HG03095 (cell line): ENCODE results near the gene TECR.
"Not testable (repeated sequence)": the region's sequence is repeated elsewhere in the genome, so short reads cannot be mapped to it uniquely, and the experiment has no call there.

Experiments
- ATAC-seq: cut with Tn5 transposase; IDR thresholded peaks from one replicate; pipeline ENCODE4 v1.9.1; 2021; ENCODE audit warnings: moderate library complexity; ENCODE audit not compliant: unreplicated experiment

Gene TECR

DNA sequence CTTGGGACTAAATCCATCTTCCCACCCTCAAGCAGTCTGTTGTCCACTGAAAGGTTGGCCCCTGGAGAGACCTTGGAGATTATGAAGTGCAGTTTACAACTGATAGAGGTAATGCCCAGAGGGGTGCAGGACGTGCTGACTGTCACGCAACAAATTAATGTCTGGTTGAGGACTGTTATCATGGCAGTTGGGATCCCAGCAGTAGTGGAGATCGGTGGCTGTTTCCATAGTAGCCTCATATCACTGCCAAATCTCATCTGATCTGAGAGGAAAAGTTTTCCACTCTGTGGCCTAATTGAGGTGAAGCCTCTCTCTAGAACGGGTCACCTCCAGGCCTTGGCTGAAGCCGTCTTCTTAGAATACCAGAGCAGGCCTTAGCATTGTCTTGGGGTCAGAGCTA is 4.1 kb downstream of the TECR start:
- ATAC-seq, result no peak

DNA sequence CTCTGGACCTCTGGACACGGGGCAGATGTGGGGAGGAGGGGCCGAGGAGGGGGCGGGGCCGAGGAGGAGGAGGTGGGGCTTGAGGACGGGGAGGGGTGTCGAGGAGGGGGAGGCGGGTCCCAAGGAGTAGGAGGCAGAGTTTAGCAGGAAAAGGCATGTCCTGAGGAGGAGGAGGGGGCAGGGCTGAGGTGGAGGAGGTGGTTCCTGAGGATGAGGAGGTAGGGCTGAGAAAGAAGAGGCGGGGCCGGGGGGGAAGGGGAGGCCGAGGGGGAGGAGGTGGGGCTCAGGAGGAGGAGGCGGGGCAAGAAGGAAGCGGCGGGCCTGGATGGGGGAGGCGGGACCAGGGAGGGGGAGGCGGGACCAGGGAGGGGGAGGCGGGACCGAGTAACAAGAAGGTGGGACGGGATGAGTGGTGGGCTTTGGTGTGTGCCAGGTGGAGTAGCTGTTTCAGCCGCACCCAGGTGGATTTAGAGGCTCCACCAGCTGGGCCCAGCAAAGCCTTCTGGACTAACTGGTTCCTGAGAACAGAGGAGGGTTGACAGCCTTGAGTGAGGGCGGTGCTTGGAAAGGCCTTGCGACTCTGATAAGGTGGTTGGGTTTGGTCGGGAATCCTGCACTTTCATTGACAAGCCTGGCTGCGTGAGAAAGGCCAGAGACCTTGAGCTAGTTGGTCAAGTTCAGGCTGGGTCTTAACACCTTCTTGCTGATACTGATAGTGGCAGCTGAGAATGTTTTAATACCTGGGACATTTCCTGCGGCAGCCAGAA is 7.7 kb downstream of the TECR start:
- no peak for ATAC-seq

- ATAC-seq, result no peak
Observed at GRCh38 chr19:14540741-14541525, 11.5 kb downstream of the TECR start.

GRCh38 chr19:14541979-14542378 is 12.6 kb downstream of the TECR start:
- ATAC-seq, result not testable (repeated sequence)

GRCh38 chr19:14542711-14543328 is 13.4 kb downstream of the TECR start:
- ATAC-seq, result no peak

DNA sequence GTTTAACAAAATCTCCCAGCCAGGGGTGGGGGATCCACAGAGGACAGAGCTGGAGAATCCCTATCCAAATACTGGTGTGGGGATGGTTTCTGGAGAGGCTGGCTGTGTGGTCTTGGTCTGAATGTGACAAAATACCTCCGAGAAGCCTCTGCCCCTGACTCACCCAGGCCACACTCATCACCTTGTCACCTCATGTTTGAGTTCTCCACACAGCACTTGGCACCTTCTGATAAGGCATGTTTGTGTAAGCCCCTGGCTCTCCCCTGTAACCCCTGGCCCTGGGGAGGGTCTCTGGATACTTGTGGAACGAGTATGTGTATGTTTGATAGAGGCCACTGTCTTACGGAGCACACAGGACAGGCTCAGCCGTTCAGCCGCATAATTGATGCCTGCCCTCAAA is 14.7 kb downstream of the TECR start:
- ATAC-seq, result no peak

DNA sequence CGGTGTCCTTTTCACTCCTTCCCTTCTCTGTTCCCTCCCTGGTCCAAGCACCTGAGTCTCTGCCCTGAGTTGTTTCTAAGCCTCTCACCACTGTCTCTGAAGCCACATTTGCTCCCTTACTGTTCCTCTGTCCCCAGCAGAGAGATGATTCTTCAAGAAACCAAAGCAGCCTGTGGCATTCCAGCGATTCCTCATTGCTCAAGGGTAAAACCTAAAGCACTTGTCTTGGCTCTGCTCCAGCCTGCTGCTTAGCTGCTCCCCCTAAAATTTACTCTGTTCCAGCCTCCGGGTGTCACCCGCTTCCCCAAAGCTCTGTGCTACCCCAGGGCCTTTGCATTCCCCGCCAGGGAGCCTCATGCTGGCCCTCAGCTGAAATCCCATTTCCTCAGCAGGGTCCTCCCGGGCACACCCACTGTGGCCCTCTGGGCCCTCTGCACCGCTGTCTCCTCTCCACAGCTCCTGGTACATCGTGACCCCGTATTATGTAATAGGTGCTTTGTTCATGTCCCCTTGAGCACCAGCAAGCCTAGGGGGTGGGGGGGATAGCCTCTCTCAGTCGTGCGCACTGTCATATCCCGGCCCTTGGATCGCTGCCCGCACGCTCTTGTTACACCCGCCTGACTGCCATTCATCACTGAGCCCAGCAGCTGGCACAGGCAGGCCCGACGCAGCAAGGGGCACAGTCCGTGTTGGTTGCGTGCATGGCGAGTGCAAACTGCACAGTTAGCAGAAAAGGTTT is 15.8 kb downstream of the TECR start:
- ATAC-seq, result no peak

GRCh38 chr19:14545716-14546082 is 16.3 kb downstream of the TECR start:
- ATAC-seq, result no peak

DNA sequence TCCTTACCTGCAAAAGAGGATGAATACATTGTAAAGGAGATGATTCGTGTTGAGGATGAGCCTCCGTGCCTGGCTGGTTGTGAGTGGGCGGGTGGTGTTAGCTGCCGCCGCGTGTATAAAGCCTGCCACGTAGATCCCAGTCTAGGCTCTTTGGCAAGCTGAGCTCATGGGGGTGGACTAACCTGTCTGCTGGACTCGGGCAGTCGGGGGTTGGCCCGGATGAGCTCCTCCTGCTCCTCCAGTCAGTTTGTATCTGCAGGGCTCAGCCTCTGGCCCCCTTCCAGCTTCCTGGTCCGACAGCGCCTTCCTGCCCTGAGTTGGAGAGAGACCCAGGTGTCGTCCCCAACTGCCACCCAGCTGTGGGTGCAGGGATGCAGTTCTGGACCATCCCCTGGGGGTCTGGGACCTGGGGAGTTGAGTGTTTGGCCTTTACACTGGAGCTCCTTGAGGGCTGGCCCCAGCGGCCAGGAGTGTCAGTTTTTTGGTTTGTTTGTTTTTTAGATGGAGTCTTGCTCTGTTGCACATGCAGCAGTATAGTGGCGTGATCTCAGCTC is 20.9 kb downstream of the TECR start:
- ATAC-seq, result no peak

DNA sequence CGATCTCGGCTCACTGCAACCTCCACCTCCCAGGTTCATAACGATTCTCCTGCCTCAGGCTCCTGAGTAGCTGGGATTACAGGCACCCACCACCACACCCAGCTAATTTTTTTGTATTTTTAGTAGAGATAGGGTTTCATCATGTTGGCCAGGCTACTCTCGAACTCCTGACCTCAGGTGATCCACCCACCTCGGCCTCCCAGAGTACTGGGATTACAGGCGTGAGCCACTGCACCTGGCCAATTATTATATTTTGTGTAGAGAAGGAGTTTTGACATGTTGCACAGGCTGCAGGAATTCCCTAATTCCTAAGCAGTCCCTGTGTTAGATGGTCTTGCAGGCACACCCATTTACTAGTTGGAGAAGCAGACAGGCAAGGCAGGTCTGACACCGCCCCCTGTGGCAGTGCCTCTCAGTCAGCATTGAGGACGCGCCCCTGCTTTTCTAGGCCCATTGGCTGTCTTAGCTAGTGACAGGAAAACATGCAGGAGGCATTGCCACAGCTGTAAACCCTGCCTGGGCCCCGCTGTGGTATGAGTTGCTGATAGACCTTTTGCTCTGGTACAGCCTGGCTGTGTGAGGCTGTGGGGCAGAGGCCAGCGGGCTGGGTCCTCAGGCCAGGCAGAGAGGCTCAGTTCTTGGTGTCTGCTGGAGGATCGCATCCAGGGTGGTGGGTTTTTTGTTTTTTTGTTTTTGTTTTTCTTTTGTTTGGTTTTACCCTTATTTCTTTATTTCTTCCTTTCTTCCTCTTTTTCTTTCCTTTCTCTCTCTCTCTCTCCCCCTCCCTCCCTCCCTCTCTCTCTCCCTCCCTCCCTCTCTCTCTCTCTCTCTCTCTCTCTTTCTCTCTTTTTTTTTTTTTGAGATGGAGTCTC is 22.0 kb downstream of the TECR start:
- not testable (repeated sequence) for ATAC-seq

DNA sequence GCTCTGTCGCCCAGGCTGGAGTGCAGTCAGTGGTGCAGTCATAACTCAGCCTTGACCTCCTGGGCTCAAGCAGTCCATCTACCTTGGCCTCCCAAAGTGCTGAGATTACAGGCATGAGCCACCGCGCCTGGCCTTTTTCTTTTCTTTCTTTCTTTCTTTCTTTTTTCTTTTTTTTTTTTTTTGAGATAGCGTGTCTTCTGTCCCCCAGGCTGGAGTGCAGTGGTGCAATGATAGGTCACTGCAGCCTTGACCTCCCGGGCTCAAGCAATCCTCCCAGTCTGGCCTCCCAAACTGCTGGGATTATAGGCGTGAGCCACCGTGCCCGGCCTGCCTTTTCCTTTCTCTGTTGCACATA is 22.6 kb downstream of the TECR start:
- not testable (repeated sequence) for ATAC-seq

DNA sequence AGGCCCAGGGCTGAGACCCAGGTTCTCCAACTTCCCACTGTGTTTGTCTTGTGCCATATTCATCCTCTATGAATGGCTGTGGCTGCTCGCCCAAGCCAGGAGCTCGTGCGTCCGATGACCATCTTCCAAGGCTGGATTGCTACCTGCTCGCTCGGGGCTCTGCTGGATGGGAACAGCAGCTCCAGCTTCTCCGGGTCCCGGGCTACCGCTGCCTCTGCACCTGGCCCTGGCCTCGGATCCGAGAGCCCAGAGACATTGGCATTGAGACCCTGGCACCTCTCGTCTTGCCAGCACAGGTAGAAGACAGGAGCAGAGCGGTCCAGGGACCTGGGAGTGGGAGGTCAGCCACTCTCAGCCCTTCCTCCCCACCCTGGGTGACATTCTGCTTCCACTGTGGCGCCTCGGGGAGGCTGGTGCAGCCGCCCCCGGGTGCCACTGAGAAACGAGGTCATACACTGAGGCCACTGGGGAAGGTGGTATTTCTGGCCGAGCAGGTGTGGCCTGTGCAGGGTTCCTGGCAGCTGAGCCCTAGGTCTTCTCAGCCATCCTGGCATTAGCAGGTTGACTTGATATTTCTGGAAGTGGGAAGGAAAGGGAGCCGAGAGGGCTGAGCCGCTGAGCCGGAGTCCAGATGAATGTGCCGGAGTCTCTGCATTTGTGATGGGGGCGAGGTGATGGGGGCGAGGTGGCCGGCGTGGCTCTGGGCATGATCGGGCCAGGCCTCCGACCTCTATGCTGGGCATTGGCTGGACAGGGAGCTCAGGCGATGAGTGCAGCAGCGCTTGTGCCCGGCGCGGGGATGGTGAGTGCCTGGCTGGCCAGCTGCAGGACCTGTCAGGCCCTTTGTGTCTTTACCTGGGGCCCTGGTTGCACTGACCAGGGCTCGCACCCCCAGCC is 23.9 kb downstream of the TECR start:
- no peak for ATAC-seq

GRCh38 chr19:14553939-14554243 is 24.5 kb downstream of the TECR start:
- ATAC-seq, result no peak

DNA sequence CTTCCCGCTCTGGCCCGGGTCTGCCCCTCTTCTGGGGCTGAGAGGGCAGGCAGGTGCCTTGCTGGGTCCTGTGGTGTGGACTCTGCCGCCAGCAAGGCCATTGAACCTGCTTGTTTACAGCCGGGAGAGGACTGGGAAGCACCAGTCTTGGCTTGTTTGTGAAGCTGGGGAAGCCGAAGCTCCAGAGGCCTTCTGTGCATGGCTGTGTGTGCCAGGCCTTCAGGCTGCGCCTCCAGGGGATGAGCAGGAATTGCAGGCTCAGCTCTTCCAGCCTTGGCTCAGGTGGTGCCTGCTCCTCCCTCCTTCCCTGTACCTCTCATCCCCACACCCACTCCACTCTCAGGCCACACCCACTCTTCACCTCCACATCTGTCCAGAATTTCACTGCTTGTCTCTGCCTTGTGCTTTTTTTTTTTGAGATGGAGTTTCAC is 25.0 kb downstream of the TECR start:
- no peak for ATAC-seq

- no peak for ATAC-seq
Observed at GRCh38 chr19:14555918-14556661, 26.7 kb downstream of the TECR start.

DNA sequence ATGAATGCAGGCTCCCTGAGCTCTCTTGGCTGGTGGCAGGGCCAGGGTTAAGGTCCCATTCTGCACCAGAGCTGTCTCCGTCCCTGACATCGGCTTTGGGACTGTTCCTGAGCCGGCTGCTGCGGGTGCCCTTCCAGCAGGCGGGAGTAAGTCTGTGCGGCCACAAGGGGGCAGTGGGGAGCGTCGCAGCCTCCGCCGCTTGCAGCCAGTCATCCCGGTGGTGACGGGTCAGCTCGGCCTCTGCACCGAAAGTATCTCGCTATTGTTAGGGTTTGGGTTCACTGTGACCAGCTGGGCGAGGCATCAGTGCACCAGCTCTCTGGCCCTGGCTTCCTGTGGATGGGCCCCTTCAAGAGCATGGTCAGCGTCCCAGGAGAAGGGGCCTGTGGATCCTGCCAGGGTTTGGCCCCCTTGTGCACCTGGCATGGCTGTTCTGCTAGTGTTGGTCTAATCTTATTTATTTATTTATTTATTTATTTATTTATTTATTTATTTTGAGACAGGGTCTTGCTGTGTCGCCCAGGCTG is 27.3 kb downstream of the TECR start:
- no peak for ATAC-seq

GRCh38 chr19:14558370-14559066 is 29.1 kb downstream of the TECR start:
- no peak for ATAC-seq
